Measurements from ENCODE around the gene CCNI2.
"Not testable (repeated sequence)": the region's sequence is repeated elsewhere in the genome, so short reads cannot be mapped to it uniquely, and the experiment has no call there.

Gene CCNI2

GRCh38 chr5:132791026-132791425 is 43.8 kb downstream of the CCNI2 start:
- Mint-ChIP-seq H3K27me3 (peaks cover 27 to 41% of the 10 kb centered on the region in 2 donors), H3K4me3 (no peak overlapping the region), H3K36me3 (no peaks in the 10 kb centered on the region), H3K27ac (no peak overlapping the region), H3K9me3 (no peaks in the 10 kb centered on the region), H3K4me1 (no peaks in the 10 kb centered on the region)
- ATAC-seq (replicated peaks) (no peak), DNase-seq (no peak)

- no peak overlapping the region for H3K27ac Mint-ChIP-seq
- no peaks in the 10 kb centered on the region for H3K36me3 Mint-ChIP-seq
- peaks cover 29 to 63% of the 10 kb centered on the region in 2 donors for H3K27me3 Mint-ChIP-seq
Observed at GRCh38 chr5:132797651-132798050, 50.4 kb downstream of the CCNI2 start.

GRCh38 chr5:132799392-132799791 is 52.2 kb downstream of the CCNI2 start:
- no peak for DNase-seq

More at GRCh38 chr5:132797651-132798050, 50.4 kb downstream of the CCNI2 start:
- no peak for DNase-seq
- no peaks in the 10 kb centered on the region for H3K4me1 Mint-ChIP-seq
- H3K9me3 Mint-ChIP-seq = no peaks in the 10 kb centered on the region
- no peak for ATAC-seq (replicated peaks)
- no peak overlapping the region for H3K4me3 Mint-ChIP-seq

GRCh38 chr5:132800545-132800944 is 53.3 kb downstream of the CCNI2 start:
- Mint-ChIP-seq H3K4me1 (peaks cover 4 to 8% of the 10 kb centered on the region in 2 donors), H3K27me3 (peaks cover 29 to 69% of the 10 kb centered on the region in 2 donors), H3K36me3 (no peaks in the 10 kb centered on the region), H3K27ac (no peak overlapping the region), H3K9me3 (no peaks in the 10 kb centered on the region), H3K4me3 (no peak overlapping the region)
- no peak for DNase-seq
- ATAC-seq (replicated peaks) = no peak

More at GRCh38 chr5:132799392-132799791, 52.2 kb downstream of the CCNI2 start:
- no peaks in the 10 kb centered on the region for H3K36me3 Mint-ChIP-seq
- H3K27me3 Mint-ChIP-seq = peaks cover 24 to 61% of the 10 kb centered on the region in 2 donors
- no peaks in the 10 kb centered on the region for H3K9me3 Mint-ChIP-seq
- H3K4me1 Mint-ChIP-seq = peaks cover 3 to 6% of the 10 kb centered on the region in 2 donors
- H3K4me3 Mint-ChIP-seq = no peak overlapping the region
- ATAC-seq (replicated peaks) = no peak
- H3K27ac Mint-ChIP-seq = no peak overlapping the region

- H3K9me3 Mint-ChIP-seq = no peaks in the 10 kb centered on the region
Observed at GRCh38 chr5:132802044-132802684, 54.9 kb downstream of the CCNI2 start.

GRCh38 chr5:132802685-132803066 is 55.5 kb downstream of the CCNI2 start:
- not testable (repeated sequence) for H3K9me3 Mint-ChIP-seq; H3K4me3 Mint-ChIP-seq; DNase-seq; ATAC-seq (replicated peaks); H3K4me1 Mint-ChIP-seq; H3K27ac Mint-ChIP-seq; H3K36me3 Mint-ChIP-seq
- peaks cover 30 to 70% of the 10 kb centered on the region in 2 donors for H3K27me3 Mint-ChIP-seq

More at GRCh38 chr5:132802044-132802684, 54.9 kb downstream of the CCNI2 start:
- no peaks in the 10 kb centered on the region for H3K36me3 Mint-ChIP-seq
- ATAC-seq (replicated peaks) (no peak), DNase-seq (no peak)
- H3K4me1 Mint-ChIP-seq = peaks cover 4 to 8% of the 10 kb centered on the region in 2 donors
- H3K27me3 Mint-ChIP-seq = peaks cover 25 to 65% of the 10 kb centered on the region in 2 donors
- no peak overlapping the region for H3K27ac Mint-ChIP-seq
- no peak overlapping the region for H3K4me3 Mint-ChIP-seq
